ENCODE data around the gene METTL3.

- TF ChIP-seq EZH2phosphoT487 (IDR thresholded peaks at IDR 0.05; ENCODE audit: insufficient read depth, low read depth) (no peak), EZH2 (IDR thresholded peaks at IDR 0.05; ENCODE audit: insufficient read depth, poor library complexity, severe bottlenecking) (no peak)
These were observed 1.6 kb downstream of the METTL3 start for GRCh38 chr14:21509432-21510143.
